GM23338 (cell line): ENCODE measurements around the gene MAMLD1. TPM values are rescaled to one million over a fixed set of nuclear protein-coding genes. Genes with fewer than 3 reads are reported as not detected.

Experiments used
- ATAC-seq: fragments of 200-7000 bp; cut with Tn5 transposase; 3 replicates; pipeline ENCODE4 v1.9.1; 2020
- DNase-seq: peaks from one replicate; pipeline ENCODE4 v3.0.0-alpha.2; 2015; ENCODE audit warnings: low spot score
- H2AFZ ChIP-seq: fragments of 200-600 bp; sonication (generic); 2 replicates; pipeline ENCODE4 v1.8.0; 2016; ENCODE audit warnings: antibody characterized with exemption, mild to moderate bottlenecking, moderate library complexity
- H3F3A ChIP-seq: fragments of 200-600 bp; sonication (generic); replicated peaks from 2 replicates; pipeline ENCODE4 v1.8.0; 2017; ENCODE audit warnings: antibody characterized with exemption, mixed run types, low read depth
- H3K27ac ChIP-seq: fragments of 200-600 bp; sonication (generic); 2 replicates; pipeline ENCODE4 v1.6.1; 2016; ENCODE audit warnings: low read depth
- H3K27me3 ChIP-seq: fragments of 200-600 bp; sonication (generic); 2 replicates; pipeline ENCODE4 v1.8.0; 2016; ENCODE audit warnings: mild to moderate bottlenecking, mixed run types, moderate library complexity; ENCODE audit not compliant: insufficient read depth
- H3K36me3 ChIP-seq: fragments of 200-600 bp; sonication (generic); 2 replicates; pipeline ENCODE4 v1.8.0; 2016; ENCODE audit warnings: mild to moderate bottlenecking; ENCODE audit not compliant: insufficient read depth
- H3K4me1 ChIP-seq: fragments of 200-600 bp; sonication (generic); 2 replicates; pipeline ENCODE4 v1.8.0; 2016; ENCODE audit warnings: mild to moderate bottlenecking, moderate library complexity; ENCODE audit not compliant: insufficient read depth
- H3K4me2 ChIP-seq: fragments of 200-600 bp; sonication (generic); 2 replicates; pipeline ENCODE4 v1.7.1; 2017; ENCODE audit warnings: mixed run types
- H3K4me3 ChIP-seq: fragments of 200-600 bp; sonication (generic); 2 replicates; pipeline ENCODE4 v1.6.1; 2016; ENCODE audit warnings: mixed run types
- H3K79me2 ChIP-seq: fragments of 200-600 bp; sonication (generic); replicated peaks from 2 replicates; pipeline ENCODE4 v1.8.0; 2017; ENCODE audit warnings: mild to moderate bottlenecking; ENCODE audit not compliant: insufficient read depth
- H3K9me2 ChIP-seq: fragments of 200-600 bp; sonication (generic); 2 replicates; pipeline ENCODE4 v1.8.0; 2017; ENCODE audit not compliant: insufficient read depth
- H4K20me1 ChIP-seq: fragments of 200-600 bp; sonication (generic); replicated peaks from 2 replicates; pipeline ENCODE4 v1.8.0; 2017; ENCODE audit warnings: mild to moderate bottlenecking; ENCODE audit not compliant: insufficient read depth
- H3K27ac Mint-ChIP-seq: 2 replicates; pipeline ENCODE4 v1.8.0; 2020; ENCODE audit warnings: inconsistent platforms, mild to moderate bottlenecking, moderate library complexity, mixed read lengths
- H3K27me3 Mint-ChIP-seq: 3 replicates; pipeline ENCODE4 v1.8.0; 2022; ENCODE audit warnings: low read depth, mild to moderate bottlenecking, moderate library complexity, mixed read lengths, inconsistent platforms; ENCODE audit not compliant: insufficient read depth, poor library complexity
- H3K36me3 Mint-ChIP-seq: 3 replicates; pipeline ENCODE4 v1.8.0; 2021; ENCODE audit warnings: low read depth, mild to moderate bottlenecking, inconsistent platforms, moderate library complexity, mixed read lengths
- H3K4me1 Mint-ChIP-seq: 3 replicates; pipeline ENCODE4 v1.8.0; 2020; ENCODE audit warnings: mild to moderate bottlenecking, inconsistent platforms, mixed read lengths
- H3K4me3 Mint-ChIP-seq: 3 replicates; pipeline ENCODE4 v1.8.0; 2021; ENCODE audit warnings: moderate library complexity, mild to moderate bottlenecking, inconsistent platforms, mixed read lengths
- H3K9me3 Mint-ChIP-seq: 3 replicates; pipeline ENCODE4 v1.8.0; 2020; ENCODE audit warnings: moderate library complexity, mild to moderate bottlenecking, inconsistent platforms, mixed read lengths
- CREB1 ChIP-seq: fragments of 250-450 bp; sonication (Bioruptor Pico); IDR thresholded peaks from 2 replicates; pipeline ENCODE4 v1.5.0; 2020; ENCODE audit warnings: low read depth, mild to moderate bottlenecking, moderate library complexity
- EZH2 ChIP-seq: fragments of 200-600 bp; sonication (generic); IDR thresholded peaks from one replicate; pipeline ENCODE4 v1.8.0; 2017; ENCODE audit warnings: antibody characterized with exemption, mild to moderate bottlenecking, low read depth; ENCODE audit not compliant: unreplicated experiment
- EZH2phosphoT487 ChIP-seq: fragments of 200-600 bp; sonication (generic); IDR thresholded peaks from one replicate; pipeline ENCODE4 v1.8.1; 2018; ENCODE audit warnings: antibody characterized with exemption; ENCODE audit not compliant: unreplicated experiment
- JUNB ChIP-seq: IDR thresholded peaks from one replicate; pipeline ENCODE4 v1.6.1; 2016; ENCODE audit warnings: antibody characterized with exemption; ENCODE audit not compliant: unreplicated experiment
- POLR2AphosphoS5 ChIP-seq: IDR thresholded peaks from 2 replicates; pipeline ENCODE4 v1.6.1; 2016; ENCODE audit warnings: antibody characterized with exemption, low read depth
- STAT1 ChIP-seq: IDR thresholded peaks from one replicate; pipeline ENCODE4 v1.6.1; 2016; ENCODE audit warnings: antibody characterized with exemption; ENCODE audit not compliant: unreplicated experiment
- ZNF114 ChIP-seq: fragments of 250-450 bp; sonication (Bioruptor Pico); IDR thresholded peaks from 2 replicates; pipeline ENCODE4 v1.5.0; 2020; ENCODE audit warnings: mild to moderate bottlenecking, moderate library complexity
- ZNF331 ChIP-seq: fragments of 250-450 bp; sonication (Bioruptor Pico); IDR thresholded peaks from 2 replicates; pipeline ENCODE4 v1.5.0; 2020; ENCODE audit warnings: low read depth, mild to moderate bottlenecking, moderate library complexity
- polyA plus RNA-seq: library from polyadenylated mRNA; unstranded; fragments of >200 nt; fragmentation: Nextera tagmentation; extraction: Ambion mirVana; gene quantifications from 2 replicates; pipeline ENCODE4 v1.2.1, GENCODE V29; 2016
- total RNA-seq: library from RNA; depleted of rRNA; stranded (reverse); fragments of >200 nt; shearing (Covaris generic); gene quantifications from 2 replicates; pipeline ENCODE4 v1.2.3, GENCODE V29; 2014
- TF ChIP-seq, protein P1 (sequence below), 2 experiments: fragments of 200-600 bp in 1 of 2; sonication (generic) in 1 of 2; conservative IDR thresholded peaks; 2 replicates each; pipeline versions ENCODE4 v1.5.1 to v1.6.1; 2016 to 2017; ENCODE audit warnings: antibody characterized with exemption in 2 of 2, low read depth in 2 of 2, mild to moderate bottlenecking in 2 of 2, moderate library complexity in 1 of 2
- TF ChIP-seq, protein P2 (sequence below): IDR thresholded peaks from 2 replicates; pipeline ENCODE4 v1.6.1; 2016; ENCODE audit warnings: antibody characterized with exemption

Gene MAMLD1
- total and polyA plus RNA-seq, 2 experiments from 2014 or later: 0.13 to 0.21 TPM

DNA sequence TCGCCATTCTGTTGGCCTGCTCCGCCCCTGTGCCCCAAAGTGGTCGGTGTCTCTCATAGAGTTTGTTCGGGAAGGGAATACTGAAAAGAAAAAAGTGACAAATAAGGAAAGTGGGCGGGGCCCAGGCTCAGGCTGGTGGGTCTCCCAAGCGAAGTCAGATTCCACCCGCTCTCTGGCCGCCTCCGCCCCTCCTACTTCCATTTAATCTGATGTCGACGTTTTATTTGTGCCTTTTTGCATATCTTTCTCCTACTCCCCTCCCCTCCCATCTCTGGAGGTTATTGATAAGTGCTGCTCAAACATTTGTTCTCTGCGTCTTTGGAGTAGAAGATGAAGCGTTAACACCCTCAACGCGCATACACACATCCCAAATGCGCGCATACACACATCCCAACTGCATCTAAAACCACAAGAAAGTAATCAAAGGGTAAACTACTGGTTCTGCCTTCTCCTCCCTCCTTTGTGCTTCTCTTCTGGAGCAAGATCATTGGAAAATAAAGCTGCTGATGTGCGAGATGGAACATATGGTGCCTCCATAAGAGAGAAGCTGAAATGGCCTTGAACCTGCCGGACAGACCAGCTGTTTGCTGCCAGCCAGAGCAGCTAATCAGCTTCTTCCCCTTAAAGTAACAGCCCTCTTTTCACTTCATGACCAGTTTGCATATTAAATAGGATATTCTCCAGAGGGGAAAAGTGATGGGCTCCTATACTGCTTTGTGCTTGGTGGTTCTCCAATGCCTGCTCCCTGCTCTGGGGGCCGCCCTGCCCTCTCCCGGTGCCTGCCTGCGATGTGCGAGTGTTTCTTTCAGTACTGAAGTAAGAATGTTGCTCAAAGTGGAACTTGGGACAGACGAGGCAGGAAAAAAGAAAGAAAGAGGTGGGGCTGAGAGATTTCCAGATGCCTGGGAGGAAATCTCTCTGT lies 3.1 kb downstream of the MAMLD1 start:
- H3K9me3 Mint-ChIP-seq: no peaks in the 10 kb centered on the region
- Histone ChIP-seq H3K9me2 (no peaks in the 10 kb centered on the region), H3K79me2 (no peaks in the 10 kb centered on the region), H3F3A (no peaks in the 10 kb centered on the region), H4K20me1 (no peaks in the 10 kb centered on the region), H2AFZ (peak overlapping the region; percentile 76), H3K4me3 (peak overlapping the region; percentile 58), H3K27ac (no peak overlapping the region), H3K4me1 (no peaks in the 10 kb centered on the region; the same call in 1 of the 2 replicates), H3K4me2 (peak overlapping the region; percentile 86), H3K27me3 (peaks cover 56% of the 10 kb centered on the region), H3K36me3 (no peaks in the 10 kb centered on the region)
- H3K27me3 Mint-ChIP-seq: peaks cover 51% of the 10 kb centered on the region
- ATAC-seq (peak; percentile 4), DNase-seq (peak; percentile 71)
- peaks cover 10% of the 10 kb centered on the region; the same call in 2 of the 3 replicates for H3K4me1 Mint-ChIP-seq
- no peak for TF ChIP-seq STAT1
- TF ChIP-seq EZH2: peak; percentile 29
- TF ChIP-seq, protein P1, sequence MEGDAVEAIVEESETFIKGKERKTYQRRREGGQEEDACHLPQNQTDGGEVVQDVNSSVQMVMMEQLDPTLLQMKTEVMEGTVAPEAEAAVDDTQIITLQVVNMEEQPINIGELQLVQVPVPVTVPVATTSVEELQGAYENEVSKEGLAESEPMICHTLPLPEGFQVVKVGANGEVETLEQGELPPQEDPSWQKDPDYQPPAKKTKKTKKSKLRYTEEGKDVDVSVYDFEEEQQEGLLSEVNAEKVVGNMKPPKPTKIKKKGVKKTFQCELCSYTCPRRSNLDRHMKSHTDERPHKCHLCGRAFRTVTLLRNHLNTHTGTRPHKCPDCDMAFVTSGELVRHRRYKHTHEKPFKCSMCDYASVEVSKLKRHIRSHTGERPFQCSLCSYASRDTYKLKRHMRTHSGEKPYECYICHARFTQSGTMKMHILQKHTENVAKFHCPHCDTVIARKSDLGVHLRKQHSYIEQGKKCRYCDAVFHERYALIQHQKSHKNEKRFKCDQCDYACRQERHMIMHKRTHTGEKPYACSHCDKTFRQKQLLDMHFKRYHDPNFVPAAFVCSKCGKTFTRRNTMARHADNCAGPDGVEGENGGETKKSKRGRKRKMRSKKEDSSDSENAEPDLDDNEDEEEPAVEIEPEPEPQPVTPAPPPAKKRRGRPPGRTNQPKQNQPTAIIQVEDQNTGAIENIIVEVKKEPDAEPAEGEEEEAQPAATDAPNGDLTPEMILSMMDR (conservative IDR thresholded peaks at IDR 0.05; ENCODE audit: low read depth in 2 of 2): peak in 1 of 2 experiments; percentile 21; a peak in 2 of 4 replicates
- peak overlapping the region; percentile 72 for H3K4me3 Mint-ChIP-seq
- H3K27ac Mint-ChIP-seq: no peak overlapping the region
- H3K36me3 Mint-ChIP-seq: no peaks in the 10 kb centered on the region

DNA sequence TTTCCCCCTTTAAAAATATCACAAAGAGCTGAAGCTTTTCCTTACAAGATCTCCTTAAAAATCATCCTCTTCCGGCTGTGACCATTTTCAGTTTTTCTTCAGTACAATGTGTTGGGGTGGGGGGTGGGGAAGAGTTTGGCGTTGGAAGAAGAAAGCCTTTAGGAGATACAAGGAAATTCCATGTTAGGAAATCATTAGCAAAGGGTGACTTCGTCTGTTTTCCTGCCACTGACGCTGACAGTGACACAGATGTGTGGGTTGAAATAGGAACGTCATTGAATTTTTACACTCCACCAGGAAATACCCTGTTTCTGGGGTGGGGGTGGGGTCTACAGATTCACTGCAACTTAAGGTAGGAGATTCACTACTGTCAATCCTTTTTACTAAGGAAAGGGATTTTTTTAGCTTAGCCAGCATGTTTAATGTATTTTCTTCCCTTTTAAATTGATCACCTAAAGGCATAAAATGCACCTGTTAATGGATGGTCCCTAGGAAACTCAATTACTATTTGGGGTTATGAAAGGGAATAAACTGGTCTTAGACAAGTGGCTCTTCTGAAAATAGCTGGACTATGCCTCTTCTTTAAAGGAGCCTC lies 3.9 kb downstream of the MAMLD1 start:
- H3K4me2 ChIP-seq: peak overlapping the region; percentile 86
- no peak overlapping the region for H3K27ac Mint-ChIP-seq
- no peaks in the 10 kb centered on the region for H3K36me3 ChIP-seq
- H3K27ac ChIP-seq: no peak overlapping the region
- H4K20me1 ChIP-seq: no peaks in the 10 kb centered on the region
- peaks cover 43% of the 10 kb centered on the region for H3K27me3 Mint-ChIP-seq
- no peak overlapping the region for H2AFZ ChIP-seq
- no peaks in the 10 kb centered on the region for H3K9me3 Mint-ChIP-seq
- no peaks in the 10 kb centered on the region for H3K9me2 ChIP-seq
- H3K4me1 Mint-ChIP-seq: peaks cover 10% of the 10 kb centered on the region; the same call in 2 of the 3 replicates
- no peaks in the 10 kb centered on the region for H3K79me2 ChIP-seq
- no peaks in the 10 kb centered on the region for H3K36me3 Mint-ChIP-seq
- peak overlapping the region; percentile 72 for H3K4me3 Mint-ChIP-seq
- TF ChIP-seq, protein P2, sequence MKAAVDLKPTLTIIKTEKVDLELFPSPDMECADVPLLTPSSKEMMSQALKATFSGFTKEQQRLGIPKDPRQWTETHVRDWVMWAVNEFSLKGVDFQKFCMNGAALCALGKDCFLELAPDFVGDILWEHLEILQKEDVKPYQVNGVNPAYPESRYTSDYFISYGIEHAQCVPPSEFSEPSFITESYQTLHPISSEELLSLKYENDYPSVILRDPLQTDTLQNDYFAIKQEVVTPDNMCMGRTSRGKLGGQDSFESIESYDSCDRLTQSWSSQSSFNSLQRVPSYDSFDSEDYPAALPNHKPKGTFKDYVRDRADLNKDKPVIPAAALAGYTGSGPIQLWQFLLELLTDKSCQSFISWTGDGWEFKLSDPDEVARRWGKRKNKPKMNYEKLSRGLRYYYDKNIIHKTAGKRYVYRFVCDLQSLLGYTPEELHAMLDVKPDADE: no peak
- TF ChIP-seq STAT1 (no peak), ZNF114 (no peak), ZNF331 (CRISPR knock-in tag) (no peak), EZH2 (no peak), JUNB (no peak), EZH2phosphoT487 (no peak), POLR2AphosphoS5 (no peak), CREB1 (CRISPR knock-in tag) (no peak)
- TF ChIP-seq, protein P1 (conservative IDR thresholded peaks at IDR 0.05; ENCODE audit: low read depth in 2 of 2): no peak
- no peaks in the 10 kb centered on the region; the same call in 1 of the 2 replicates for H3K4me1 ChIP-seq
- no peaks in the 10 kb centered on the region for H3F3A ChIP-seq
- peaks cover 48% of the 10 kb centered on the region for H3K27me3 ChIP-seq
- peak overlapping the region; percentile 58 for H3K4me3 ChIP-seq
- DNase-seq: no peak
- no peak for ATAC-seq
